GM18517 (cell line): ENCODE results near the gene SPDYE6.
A peak's percentile ranks its signal among the peaks of the same experiment; 100 is the strongest.
"Not testable (repeated sequence)": the region's sequence is repeated elsewhere in the genome, so short reads cannot be mapped to it uniquely, and the experiment has no call there.

ENCODE experiments used
- ATAC-seq: cut with Tn5 transposase; IDR thresholded peaks from one replicate; pipeline ENCODE4 v1.9.1; 2021; ENCODE audit warnings: mild to moderate bottlenecking, moderate library complexity; ENCODE audit not compliant: unreplicated experiment

The SPDYE6 gene, protein sequence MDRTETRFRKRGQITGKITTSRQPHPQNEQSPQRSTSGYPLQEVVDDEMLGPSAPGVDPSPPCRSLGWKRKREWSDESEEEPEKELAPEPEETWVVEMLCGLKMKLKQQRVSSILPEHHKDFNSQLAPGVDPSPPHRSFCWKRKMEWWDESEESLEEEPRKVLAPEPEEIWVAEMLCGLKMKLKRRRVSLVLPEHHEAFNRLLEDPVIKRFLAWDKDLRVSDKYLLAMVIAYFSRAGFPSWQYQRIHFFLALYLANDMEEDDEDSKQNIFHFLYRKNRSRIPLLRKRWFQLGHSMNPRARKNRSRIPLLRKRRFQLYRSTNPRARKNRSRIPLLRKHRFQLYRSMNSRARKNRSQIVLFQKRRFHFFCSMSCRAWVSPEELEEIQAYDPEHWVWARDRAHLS

DNA sequence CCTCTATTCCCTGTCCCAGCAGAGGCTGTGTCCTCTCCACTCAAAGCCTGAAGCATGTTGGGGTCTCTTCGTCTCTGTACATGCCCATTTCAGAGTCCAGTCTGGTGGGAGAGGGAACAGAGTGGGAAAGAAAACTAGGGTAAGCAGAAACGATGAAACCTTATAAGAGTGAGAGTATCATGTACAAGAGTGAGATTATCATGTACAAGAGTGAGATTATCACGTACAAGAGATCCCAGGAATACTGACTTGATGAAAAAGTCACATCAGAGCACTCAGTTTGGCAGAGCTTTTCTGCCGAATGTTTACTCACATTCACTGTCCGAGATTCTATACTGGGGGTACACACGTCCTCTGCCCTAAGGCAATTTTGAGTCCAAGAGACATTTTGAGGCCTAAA, at the start of gene SPDYE6:
Gene SPDYE6 (minus strand): TSS at position 101 of the 400 bp plus-strand sequence. CDS start 421 bp downstream, outside the sequence.
- not testable (repeated sequence) for ATAC-seq

DNA sequence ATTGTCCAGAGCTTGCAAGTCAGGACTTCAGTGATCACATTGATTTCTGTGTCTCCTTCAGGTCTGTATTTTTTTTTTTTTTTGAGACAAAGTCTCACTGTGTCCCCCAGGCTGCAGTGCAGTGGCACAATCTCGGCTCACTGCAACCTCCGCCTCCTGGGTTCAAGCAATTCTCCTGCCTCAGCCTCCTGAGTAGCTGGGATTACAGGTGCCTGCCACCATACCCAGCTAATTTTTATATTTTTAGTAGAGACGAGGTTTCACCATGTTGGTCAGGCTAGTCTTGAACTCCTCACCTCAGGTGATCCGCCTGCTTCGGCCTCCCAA, 48.6 kb upstream of the SPDYE6 start:
- ATAC-seq, result not testable (repeated sequence)

DNA sequence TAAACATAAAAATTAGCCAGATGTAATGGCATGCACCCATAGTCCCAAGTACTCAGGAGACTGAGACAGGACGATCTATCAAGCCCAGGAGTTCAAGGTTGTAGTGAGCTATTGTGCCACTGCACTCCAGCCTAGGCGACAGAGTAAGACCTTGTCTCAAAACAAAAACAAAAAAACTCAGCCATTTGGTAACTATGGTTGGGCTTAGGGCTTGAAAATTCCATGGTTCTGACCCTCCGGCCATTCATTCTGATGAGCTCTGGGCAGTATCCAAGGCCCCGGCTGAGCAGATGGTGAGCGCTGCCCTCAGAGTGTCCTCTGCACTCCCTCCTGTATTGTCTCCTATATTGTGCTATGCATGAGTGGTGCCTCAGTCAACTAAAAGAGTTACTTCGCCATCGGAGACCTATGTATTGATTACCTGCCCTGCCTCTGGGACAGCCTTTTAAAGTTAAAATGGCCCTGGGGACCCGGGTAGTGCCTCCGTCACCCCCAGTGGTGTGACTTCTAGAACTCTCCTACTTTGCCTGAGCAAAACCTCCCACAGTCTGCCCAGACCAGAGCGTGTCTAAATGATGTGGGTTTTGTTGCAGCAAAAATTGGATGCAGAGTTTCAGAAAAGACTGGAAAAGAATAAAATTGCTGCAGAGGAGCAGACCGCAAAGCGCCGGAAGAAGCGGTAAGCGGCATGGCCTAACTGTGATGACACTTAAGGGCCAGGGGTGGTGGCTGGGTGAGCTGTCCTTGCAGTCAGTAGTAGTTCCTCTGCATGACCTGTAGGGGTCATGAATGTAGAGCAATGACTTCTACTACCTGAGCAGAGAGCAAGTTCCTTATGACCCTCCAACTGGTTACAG, 48.0 kb upstream of the SPDYE6 start:
- ATAC-seq, result peak; percentile 74

DNA sequence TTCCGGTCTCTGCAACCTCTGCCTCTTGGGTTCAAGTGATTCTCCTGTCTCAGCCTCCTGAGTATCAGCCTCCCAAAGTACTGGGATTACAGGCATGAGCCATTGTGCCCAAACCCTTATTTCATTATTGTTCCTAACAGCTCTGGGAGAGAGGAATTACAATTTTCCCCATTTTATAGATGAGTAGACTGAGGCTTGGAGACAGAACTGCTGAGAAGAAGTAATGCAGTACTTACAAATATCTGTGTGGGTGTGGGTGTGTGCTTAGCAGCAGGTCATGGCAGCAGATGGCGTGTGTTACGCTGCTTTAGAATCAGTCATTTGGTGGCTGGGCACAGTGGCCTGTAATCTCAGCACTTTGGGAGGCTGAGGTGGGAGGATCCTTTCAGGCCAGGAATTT, 47.3 kb upstream of the SPDYE6 start:
- no peak for ATAC-seq

DNA sequence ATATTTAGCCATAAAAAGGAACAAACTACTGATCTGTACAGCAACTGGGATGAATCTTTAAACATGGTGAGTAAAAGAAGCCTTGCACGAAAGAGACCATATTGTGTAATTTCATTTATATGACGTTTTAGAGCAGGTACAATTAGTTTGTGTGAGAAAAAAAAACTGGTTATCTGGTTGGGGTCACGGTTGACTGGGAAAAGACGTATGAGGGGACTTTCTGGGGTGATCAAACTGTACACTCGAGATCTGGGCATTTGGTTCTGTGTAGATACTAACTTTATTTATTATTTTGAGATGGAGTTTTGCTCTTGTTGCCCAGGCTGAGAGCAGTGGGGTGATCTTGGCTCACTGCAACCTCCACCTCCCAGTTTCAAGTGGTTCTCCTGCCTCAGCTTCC, 44.1 kb upstream of the SPDYE6 start:
- ATAC-seq, result no peak

DNA sequence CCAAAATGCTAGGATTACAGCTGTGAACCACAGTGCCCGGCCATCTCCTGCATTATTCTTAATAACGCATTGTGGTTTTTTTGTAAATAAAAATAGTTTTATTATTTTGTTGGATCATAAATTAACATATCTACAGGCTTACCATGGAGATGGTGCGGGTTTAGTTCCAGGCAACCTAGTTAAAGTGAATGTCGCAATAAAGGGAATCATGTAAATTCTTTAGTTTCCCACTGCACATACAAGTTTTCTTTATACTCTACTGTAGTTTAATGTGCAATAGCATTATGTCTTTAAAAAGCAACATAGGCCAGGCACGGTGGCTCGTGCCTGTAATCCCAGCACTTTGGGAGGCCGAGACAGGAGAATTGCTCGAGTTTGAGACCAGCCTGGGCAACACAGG, 42.3 kb upstream of the SPDYE6 start:
- ATAC-seq, result no peak

DNA sequence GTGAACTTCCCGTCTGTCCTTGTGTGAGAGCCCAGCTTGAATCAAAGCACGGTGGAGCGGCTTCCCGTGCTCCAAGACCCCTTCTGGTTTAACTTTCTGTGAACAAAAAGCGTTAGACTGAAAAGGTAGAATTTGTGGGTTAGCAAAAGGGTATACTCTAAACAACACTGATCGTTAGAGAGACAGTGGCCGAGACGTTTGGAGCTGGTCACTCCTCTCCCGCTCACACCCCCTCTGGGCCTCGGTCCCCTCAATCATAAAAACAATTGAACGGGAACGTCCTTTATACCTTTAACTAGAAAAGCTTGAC, 40.4 kb upstream of the SPDYE6 start:
- ATAC-seq, result no peak

DNA sequence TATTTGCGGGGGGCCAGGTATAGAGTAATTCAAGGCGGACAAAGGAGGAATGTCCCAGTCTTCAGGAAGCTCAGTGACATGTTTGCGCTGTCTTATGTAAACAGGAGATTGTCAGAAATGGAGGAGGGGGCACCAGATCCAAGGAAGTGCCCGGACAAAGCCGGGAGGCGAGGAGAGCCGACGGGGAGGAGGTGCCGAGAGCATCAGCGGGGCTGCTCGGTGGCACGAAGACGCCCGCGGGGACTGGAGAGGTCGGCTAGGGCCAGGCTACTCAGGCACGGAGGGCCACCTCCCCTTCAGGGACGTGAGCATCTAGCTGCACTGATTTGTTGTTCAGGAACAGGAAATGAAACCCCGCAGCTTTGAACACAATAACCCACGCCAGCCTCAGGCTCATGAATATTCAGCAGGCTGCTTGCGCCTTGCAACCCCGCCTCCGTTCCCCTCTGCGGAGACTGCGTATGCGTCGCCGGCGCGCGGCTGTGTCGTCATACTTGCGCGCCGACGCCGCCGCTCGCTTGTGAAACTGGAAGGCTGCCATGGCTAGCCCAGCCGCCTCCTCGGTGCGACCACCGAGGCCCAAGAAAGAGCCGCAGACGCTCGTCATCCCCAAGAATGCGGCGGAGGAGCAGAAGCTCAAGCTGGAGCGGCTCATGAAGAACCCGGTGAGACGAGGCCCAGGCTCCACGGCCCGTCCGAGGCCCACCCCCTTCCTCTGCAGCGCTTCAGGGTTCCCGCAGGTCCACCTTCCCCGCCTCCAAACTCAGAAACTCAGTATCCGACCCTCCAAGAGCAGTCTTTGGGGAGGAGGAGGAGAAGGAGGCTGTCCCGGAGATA, 39.8 kb upstream of the SPDYE6 start, which contains the start of gene PRKRIP1:
Gene PRKRIP1 (plus strand): TSS at position 491 of the 837 bp plus-strand sequence. CDS start 49 bp downstream, at position 540.
- peak; percentile 97 for ATAC-seq

DNA sequence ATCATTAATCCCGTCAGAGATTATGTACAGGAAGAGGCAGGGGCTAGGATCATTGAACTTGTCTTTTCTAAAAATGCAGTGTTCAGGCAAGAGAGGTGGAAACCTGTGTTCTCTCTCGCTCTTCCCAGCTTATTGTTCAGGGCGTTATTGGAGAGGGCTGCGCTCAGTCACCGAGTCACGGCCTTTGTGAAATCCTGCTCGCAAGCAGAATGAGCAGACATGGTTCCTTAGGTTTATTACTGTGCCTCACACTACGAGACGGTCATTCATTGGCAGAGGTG, 39.3 kb upstream of the SPDYE6 start:
- no peak for ATAC-seq

DNA sequence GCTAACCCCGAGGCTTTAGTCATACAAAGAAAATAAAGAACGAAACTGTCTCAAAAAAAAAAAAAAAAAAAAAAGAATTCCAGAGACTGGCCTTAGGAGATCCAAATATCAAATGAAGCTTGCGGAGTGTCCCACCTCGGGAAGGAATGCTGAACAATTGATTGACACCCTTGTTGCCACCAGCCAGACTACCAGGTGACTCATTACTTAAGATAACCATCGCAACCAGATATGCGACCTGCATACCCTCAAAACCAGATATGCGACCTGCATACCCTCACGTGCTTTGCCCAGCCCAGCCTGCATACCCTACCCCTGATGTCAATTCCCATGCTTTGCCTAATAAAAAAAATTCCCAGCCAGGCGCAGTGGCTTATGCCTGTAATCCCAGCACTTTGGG, 37.2 kb upstream of the SPDYE6 start:
- no peak for ATAC-seq

DNA sequence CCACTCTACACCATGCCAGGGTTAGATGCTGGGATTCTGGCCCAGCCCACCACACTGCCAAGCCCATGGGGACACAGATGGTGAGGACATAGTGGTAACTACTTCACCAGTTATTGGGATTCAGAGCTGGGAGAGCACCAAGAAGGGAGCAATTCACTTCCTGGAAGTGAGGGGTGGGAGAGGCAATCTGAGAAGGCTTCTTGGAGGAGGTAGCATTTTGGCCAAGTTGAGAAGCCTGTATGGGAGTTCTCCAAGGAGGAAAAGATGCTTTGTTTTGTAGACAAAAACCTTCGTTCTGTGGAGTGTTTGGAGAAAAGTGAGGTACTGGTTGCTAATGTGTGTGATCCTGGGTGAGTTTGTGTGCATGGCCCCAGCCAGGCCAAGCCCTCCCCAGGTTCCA, 36.1 kb upstream of the SPDYE6 start:
- no peak for ATAC-seq

DNA sequence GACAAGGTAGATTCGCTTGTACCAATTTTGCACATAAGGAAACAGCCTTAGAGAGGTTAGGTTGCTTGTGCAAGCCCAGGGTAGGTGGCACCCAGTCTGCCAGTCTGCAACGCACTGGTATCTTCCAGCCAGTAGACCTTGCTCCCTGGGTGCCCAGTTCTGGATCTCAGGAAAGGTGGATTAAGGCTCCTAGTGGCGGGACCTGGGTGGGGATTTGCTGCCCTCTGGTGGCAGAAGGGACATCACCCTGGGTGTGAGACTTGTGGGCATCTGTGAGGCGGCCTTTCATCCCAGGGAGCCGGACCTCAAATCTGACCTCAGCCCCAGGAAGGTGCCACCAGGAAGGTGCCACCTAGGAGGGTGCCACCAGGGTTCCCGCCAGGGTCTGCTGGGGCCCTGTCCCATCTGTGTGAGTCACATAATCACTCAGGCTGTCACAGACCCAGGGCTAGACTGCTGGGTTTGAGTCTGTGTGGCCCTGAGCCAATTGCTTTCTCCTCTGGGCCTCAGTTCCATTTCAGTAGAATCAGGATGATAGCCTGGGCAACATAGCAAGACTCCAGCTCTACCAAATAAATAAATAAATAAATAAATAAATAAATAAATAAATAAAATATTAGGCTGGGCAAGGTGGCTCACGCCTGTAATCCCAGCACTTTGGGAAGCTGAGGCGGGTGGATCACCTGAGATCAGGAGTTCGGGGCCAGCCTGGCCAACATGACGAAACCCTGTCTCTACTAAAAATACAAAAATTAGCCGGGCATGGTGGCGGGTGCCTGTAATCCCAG, 34.6 kb upstream of the SPDYE6 start:
- ATAC-seq, result peak; percentile 43

DNA sequence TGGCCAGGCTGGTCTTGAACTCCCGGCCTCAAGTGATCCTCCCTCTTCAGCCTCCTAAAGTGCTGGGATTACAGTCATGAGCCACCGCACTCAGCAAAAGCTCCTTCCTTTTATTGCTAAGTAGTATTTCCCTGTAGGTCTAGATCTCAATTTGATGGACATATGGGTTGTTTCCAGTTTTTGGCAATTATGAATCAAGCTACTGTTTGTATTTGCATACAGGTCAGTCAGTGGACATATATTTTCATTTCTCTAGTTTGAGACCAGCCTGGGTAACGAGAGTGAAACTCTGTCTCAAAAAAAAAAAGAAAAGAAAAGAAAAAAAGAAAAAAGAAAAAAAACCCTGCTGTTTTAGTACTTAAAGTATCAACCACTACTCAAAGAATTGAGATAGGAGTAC, 33.6 kb upstream of the SPDYE6 start:
- ATAC-seq, result peak; percentile 45

DNA sequence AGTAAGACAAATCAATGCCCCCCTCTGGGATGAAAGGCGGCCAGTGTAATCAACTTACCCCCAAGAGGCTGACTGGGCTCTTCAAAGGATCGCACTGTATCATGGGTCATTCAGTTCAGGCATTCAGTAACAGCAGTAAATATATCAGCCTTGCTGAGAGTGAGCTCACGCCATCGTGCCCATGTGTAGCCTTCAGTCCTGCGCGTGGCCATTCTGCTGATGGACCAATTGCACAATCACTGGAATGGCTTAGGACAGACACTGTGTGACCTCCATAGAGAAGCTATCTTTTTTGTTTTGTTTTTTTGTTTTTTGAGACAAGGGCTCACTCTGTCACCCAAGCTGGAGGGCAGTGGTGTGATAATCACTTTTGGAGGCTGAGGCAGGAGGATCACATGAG, 30.8 kb upstream of the SPDYE6 start:
- no peak for ATAC-seq

DNA sequence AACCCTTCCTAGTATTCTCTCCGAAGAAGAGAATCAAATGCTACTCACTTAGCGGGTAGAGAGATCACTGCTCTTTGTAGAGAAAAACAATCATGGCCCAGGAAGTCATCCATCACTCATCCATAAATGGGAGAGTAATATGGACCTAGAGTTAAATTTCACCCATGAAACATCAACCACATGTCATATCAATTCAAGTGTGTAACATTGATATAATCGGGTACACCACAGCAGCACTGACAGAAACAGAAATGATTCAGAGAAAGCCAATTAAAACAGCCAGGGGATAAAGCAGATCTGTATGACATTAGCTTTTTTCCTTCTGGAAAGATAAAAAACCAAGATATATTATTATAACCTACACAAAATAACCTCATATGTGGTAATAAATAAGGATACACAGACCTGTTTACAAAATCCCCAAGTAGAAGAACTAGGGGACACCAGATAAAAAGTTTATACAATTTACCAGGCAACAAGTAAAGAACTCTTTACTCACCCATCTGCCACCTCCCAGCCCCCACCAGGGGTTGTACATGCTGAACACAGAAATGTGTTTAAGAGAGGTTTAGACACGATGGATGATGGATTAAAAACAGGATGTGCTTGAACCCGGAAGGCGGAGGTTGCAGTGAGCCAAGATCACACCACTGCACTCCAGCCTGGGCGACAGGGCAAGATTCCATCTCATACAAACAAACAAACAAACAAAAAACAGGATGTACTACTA, 25.6 kb upstream of the SPDYE6 start:
- ATAC-seq, result not testable (repeated sequence)

DNA sequence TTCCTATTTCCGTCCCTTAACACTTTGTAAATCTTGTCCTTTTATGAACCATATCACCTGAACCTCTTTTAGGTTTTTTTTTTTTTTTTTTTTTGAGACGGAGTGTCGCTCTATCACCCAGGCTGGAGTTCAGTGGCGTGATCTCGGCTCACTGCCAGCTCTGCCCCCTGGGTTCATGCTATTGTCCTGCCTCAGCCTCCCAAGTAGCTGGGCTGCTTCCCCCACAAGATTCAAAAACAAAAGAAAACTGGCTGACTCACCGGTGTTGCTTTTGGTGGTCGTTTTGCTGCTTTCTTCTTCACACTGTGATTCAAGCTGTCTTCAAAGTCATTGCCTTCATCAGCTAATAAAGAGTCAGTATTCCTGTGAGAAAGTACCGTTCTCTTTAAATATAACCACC, 24.6 kb upstream of the SPDYE6 start:
- not testable (repeated sequence) for ATAC-seq

DNA sequence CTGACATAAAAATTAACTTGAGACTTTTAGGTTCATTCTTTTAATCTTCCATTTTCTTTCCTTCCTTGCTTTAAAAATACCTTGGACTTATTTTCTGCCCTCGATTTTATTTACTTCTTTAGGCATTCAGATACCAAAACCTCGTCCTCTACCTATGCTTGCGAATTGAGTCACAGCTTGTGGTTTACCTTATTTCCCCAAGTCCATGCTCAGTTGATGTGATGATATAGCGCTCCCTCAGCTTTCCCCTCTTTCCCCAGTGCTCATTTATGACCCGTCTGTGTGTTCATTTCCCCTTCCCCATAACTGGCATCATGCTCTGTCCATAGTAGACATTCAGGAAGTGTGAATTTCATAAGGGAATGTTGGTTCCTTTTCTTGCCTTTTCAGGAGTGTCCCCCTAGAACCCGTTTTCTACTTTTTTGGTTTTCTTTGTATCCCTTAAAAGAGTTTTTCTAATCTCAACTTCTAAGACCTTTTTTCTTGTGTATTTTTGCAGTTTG, 20.8 kb upstream of the SPDYE6 start:
- no peak for ATAC-seq

DNA sequence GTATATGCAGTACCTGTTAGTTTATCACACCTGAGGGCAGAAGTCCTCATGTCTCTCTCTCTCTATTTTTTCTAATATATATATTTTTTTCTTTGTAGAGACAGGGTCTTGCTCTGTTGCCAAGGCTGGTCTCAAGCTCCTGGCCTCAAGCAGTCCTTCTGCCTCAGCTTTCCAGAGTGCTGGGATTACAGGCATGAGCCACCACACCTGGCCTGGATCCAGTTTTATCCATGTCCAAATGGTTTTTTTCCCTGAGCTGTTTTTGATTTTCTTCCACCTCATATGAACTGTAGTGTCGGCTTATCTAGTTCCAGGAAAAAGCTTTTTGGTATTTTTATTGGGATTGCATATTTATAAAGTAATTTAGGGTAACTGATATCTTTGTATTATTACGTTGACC, 16.6 kb upstream of the SPDYE6 start:
- ATAC-seq, result not testable (repeated sequence)

DNA sequence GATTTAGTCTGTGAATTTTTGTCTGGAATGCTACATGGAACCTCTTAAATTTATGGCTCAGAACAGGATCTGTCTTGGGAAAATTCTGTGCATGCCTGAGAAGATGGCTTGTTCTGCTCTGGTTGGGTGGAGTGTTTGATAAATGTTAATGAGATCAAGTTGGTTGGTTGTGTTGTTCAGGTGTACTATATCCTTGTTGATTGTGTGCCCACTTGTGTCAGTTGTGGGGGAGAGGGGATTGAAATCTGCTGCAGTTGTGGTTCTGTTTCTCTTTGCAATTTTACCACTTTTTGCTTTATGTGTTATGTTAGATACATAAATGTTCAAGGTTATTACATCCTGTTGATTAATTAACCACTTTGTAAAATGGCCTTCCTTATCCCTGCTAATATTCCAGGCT, 13.8 kb upstream of the SPDYE6 start:
- not testable (repeated sequence) for ATAC-seq

DNA sequence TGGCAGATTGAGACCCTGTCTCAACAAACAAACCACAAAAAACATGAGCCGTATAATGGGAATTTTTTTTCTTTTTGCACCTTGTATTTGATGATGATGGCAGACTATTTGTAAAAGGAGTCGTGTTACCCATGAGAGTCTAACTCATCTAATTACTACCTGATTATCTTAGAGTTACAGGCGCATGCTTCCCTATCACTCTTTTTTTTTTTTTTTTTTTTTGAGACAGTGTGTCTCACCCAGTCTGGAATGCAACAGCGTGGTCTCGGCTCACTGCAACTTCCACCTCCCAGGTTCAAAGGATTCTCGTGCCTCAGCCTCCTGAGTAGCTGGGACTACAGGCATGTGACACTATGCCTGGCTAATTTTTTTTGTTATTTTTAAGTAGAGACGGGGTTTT, 9.1 kb upstream of the SPDYE6 start:
- ATAC-seq, result not testable (repeated sequence)
